AG04450 (cell line): Measurements from ENCODE around the gene HBZ. TPM values are rescaled to one million over a fixed set of nuclear protein-coding genes. Genes with fewer than 3 reads are reported as not detected.
"Not testable (repeated sequence)": the region's sequence is repeated elsewhere in the genome, so short reads cannot be mapped to it uniquely, and the experiment has no call there.

Source experiments
- CTCF ChIA-PET: fragments of 300-600, 350-600 bp; formaldehyde crosslinking; extraction: SDS; loops from one replicate; lab custom pipeline; 2022; ENCODE audit warnings: antibody characterized with exemption, inconsistent platforms; lab: Charles Lee
- POLR2A ChIA-PET: fragments of 350-600 bp; formaldehyde crosslinking; extraction: SDS; loops from one replicate; lab custom pipeline; 2021; ENCODE audit warnings: antibody characterized with exemption, inconsistent platforms; lab: Yijun Ruan, JAX
- DNase-seq: peaks from one replicate; pipeline ENCODE4 v3.0.0-alpha.2; 2011; ENCODE audit warnings: low read depth, low spot score
- H3K27ac ChIP-seq: one replicate; pipeline ENCODE4 v1.5.1; 2012; ENCODE audit warnings: low read depth, low read length, control low read depth
- H3K27me3 ChIP-seq: one replicate; pipeline ENCODE4 v1.6.0; 2012; ENCODE audit warnings: low read length; ENCODE audit not compliant: control insufficient read depth, insufficient read depth
- H3K4me3 ChIP-seq: 2 replicates; pipeline ENCODE4 v1.5.1; 2011; ENCODE audit warnings: mild to moderate bottlenecking, low read depth, low read length, control low read depth
- H3K9me3 ChIP-seq: 2 replicates; pipeline ENCODE4 v1.5.1; 2012; ENCODE audit warnings: low read length; ENCODE audit not compliant: control insufficient read depth, insufficient read depth
- polyA plus RNA-seq: library from polyadenylated mRNA; depleted of rRNA; stranded (reverse); fragments of >200 nt; gene quantifications from 2 replicates; pipeline ENCODE4 v1.2.3, GENCODE V29; 2011
- TF ChIP-seq, protein P1 (sequence below): IDR thresholded peaks from 2 replicates; pipeline ENCODE4 v1.5.1; 2011; ENCODE audit warnings: low read depth, low read length, control low read depth, inconsistent platforms

Gene HBZ
- polyA plus RNA-seq, 1 experiment = not detected

- ChIA-PET CTCF (interaction anchor here (0.6 kb wide), 1 partner anchor 34 kb away, joined by 8 read pairs; no protein-coding TSS in a partner anchor), POLR2A (interaction anchor here (0.7 kb wide), 1 partner anchor 58 kb away, joined by 5 read pairs; no protein-coding TSS in a partner anchor)
- TF ChIP-seq, protein P1, sequence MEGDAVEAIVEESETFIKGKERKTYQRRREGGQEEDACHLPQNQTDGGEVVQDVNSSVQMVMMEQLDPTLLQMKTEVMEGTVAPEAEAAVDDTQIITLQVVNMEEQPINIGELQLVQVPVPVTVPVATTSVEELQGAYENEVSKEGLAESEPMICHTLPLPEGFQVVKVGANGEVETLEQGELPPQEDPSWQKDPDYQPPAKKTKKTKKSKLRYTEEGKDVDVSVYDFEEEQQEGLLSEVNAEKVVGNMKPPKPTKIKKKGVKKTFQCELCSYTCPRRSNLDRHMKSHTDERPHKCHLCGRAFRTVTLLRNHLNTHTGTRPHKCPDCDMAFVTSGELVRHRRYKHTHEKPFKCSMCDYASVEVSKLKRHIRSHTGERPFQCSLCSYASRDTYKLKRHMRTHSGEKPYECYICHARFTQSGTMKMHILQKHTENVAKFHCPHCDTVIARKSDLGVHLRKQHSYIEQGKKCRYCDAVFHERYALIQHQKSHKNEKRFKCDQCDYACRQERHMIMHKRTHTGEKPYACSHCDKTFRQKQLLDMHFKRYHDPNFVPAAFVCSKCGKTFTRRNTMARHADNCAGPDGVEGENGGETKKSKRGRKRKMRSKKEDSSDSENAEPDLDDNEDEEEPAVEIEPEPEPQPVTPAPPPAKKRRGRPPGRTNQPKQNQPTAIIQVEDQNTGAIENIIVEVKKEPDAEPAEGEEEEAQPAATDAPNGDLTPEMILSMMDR = no peak
These were observed 22.8 kb downstream of the HBZ start for GRCh38 chr16:175011-175949.

GRCh38 chr16:176006-176405, 23.6 kb downstream of the HBZ start:
- CTCF ChIA-PET, POLR2A ChIA-PET: not testable (repeated sequence)

More at GRCh38 chr16:175011-175949, 22.8 kb downstream of the HBZ start:
- Histone ChIP-seq H3K27ac (no peak overlapping the region), H3K9me3 (no peaks in the 10 kb centered on the region), H3K27me3 (peaks cover 46% of the 10 kb centered on the region), H3K4me3 (no peak overlapping the region)
- no peak for DNase-seq

GRCh38 chr16:176477-177382, 24.3 kb downstream of the HBZ start, which contains the start of gene HBA1:
Gene HBA1, plus strand, starts transcription at chr16:176680. Its CDS starts 37 bp downstream, at chr16:176717.
- H3K9me3 ChIP-seq, H3K27ac ChIP-seq, H3K4me3 ChIP-seq, DNase-seq, POLR2A ChIA-PET: not testable (repeated sequence)
- CTCF ChIA-PET = interaction anchor here (0.7 kb wide), 1 partner anchor 43 kb away, joined by 7 read pairs; no protein-coding TSS in a partner anchor
- H3K27me3 ChIP-seq = peaks cover 45% of the 10 kb centered on the region

More at GRCh38 chr16:176006-176405, 23.6 kb downstream of the HBZ start:
- H3K27ac ChIP-seq, H3K9me3 ChIP-seq, DNase-seq, H3K4me3 ChIP-seq: not testable (repeated sequence)
- H3K27me3 ChIP-seq = peaks cover 46% of the 10 kb centered on the region

- H3K4me3 ChIP-seq = no peak overlapping the region
- H3K27ac ChIP-seq = no peak overlapping the region
- no peak for DNase-seq
- H3K9me3 ChIP-seq = no peaks in the 10 kb centered on the region
- H3K27me3 ChIP-seq = peaks cover 44% of the 10 kb centered on the region
- CTCF ChIA-PET = interaction anchor here (0.7 kb wide), 1 partner anchor 42 kb away, joined by 7 read pairs; no protein-coding TSS in a partner anchor
- POLR2A ChIA-PET = no interaction called here
- TF ChIP-seq, protein P1 = no peak
These were observed 25.0 kb downstream of the HBZ start for GRCh38 chr16:177394-177822.

DNA sequence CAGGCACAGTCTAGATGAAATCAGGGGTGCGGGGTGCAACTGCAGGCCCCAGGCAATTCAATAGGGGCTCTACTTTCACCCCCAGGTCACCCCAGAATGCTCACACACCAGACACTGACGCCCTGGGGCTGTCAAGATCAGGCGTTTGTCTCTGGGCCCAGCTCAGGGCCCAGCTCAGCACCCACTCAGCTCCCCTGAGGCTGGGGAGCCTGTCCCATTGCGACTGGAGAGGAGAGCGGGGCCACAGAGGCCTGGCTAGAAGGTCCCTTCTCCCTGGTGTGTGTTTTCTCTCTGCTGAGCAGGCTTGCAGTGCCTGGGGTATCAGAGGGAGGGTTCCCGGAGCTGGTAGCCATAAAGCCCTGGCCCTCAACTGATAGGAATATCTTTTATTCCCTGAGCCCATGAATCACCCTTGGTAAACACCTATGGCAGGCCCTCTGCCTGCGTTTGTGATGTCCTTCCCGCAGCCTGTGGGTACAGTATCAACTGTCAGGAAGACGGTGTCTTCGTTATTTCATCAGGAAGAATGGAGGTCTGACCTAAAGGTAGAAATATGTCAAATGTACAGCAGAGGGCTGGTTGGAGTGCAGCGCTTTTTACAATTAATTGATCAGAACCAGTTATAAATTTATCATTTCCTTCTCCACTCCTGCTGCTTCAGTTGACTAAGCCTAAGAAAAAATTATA, 25.7 kb downstream of the HBZ start:
- TF ChIP-seq, protein P1 = no peak
- CTCF ChIA-PET = interaction anchor here (0.7 to 0.9 kb wide), 2 partner anchors 42 to 71 kb away, joined by 4 to 7 read pairs; no protein-coding TSS in a partner anchor
- H3K27ac ChIP-seq = no peak overlapping the region
- no peak for DNase-seq
- H3K9me3 ChIP-seq = no peaks in the 10 kb centered on the region
- H3K4me3 ChIP-seq = no peak overlapping the region
- POLR2A ChIA-PET = no interaction called here
- H3K27me3 ChIP-seq = peaks cover 44% of the 10 kb centered on the region
